Adrenal gland (tissue), 12 donors: ENCODE data around the gene KMT5B. TPM values are rescaled to one million over a fixed set of nuclear protein-coding genes. Genes with fewer than 3 reads are reported as not detected.

Source experiments
- DNase-seq, 7 donors: peaks; one replicate each; pipeline ENCODE4 v3.0.0-alpha.2; 2019 to 2020
- H3K27ac ChIP-seq, 5 donors: fragments of 200-600 bp; sonication (generic) in 4 of 5; 1 replicate in 3 of 5; 2 replicates in 2 of 5; pipeline versions ENCODE4 v1.5.1 to v1.8.0; 2016 to 2020; ENCODE audit warnings: mild to moderate bottlenecking in 1 of 5
- H3K27me3 ChIP-seq: fragments of 200-600 bp; 2 replicates; pipeline ENCODE4 v1.8.0; 2021
- H3K36me3 ChIP-seq, 2 donors: fragments of 200-600 bp; replicated peaks in 1 of 2; 1 replicate in 1 of 2; 2 replicates in 1 of 2; pipeline versions ENCODE4 v1.5.1 to v1.8.0; 2018 to 2022
- H3K4me1 ChIP-seq, 2 donors: fragments of 200-600 bp; replicated peaks in 1 of 2; 1 replicate in 1 of 2; 2 replicates in 1 of 2; pipeline versions ENCODE4 v1.5.1 to v1.8.0; 2018 to 2021
- H3K4me3 ChIP-seq, 4 donors: fragments of 200-600 bp; sonication (generic) in 3 of 4; one replicate each; pipeline ENCODE4 v1.5.1; 2016 to 2018
- H3K9me3 ChIP-seq, 3 donors: fragments of 200-600 bp; sonication (generic) in 1 of 3; replicated peaks in 1 of 3; 1 replicate in 2 of 3; 2 replicates in 1 of 3; pipeline versions ENCODE4 v1.5.1 to v1.8.0; 2016 to 2021
- CTCF ChIP-seq, 6 experiments: fragments of 450-650 bp in 4 of 6; fragments of 200-600 bp in 2 of 6; sonication (generic) in 1 of 6; IDR thresholded peaks; 1 replicate in 5 of 6; 2 replicates in 1 of 6; pipeline versions ENCODE4 v1.5.1 to v1.8.0; 2016 to 2021; ENCODE audit warnings: antibody characterized with exemption in 6 of 6, mild to moderate bottlenecking in 2 of 6, moderate library complexity in 1 of 6
- POLR2A ChIP-seq, 2 donors: fragments of 450-650 bp; IDR thresholded peaks; one replicate each; pipeline ENCODE4 v1.6.1; 2017; ENCODE audit warnings: antibody characterized with exemption in 2 of 2, mild to moderate bottlenecking in 2 of 2, moderate library complexity in 1 of 2
- WGBS, 4 donors: extraction: QIAGEN DNeasy Blood & Tissue Kit in 2 of 4; methylation state at CpG; one replicate each; pipeline versions ENCODE4 v1.1.5 to v1.1.7; 2013 to 2017; 5-methylcytosine and 5-hydroxymethylcytosine counted together
- intact Hi-C, 2 donors: fragments of 100-400 bp; cut with DNase I; formaldehyde crosslinking; loops; one replicate each; pipeline versions ENCODE4 v1.14.1 to v1.15.0; 2022 to 2023
- polyA plus RNA-seq, 3 donors: library from polyadenylated mRNA; stranded (reverse); fragments of 200-250 nt in 2 of 3; fragments of 350-450 nt in 1 of 3; fragmentation: Illumina TruSeq in 1 of 3; extraction: RNeasy Lipid Tissue Mini Kit (QIAGEN cat#74804) in 1 of 3; gene quantifications; one replicate each; pipeline ENCODE4 v1.2.3, GENCODE V29; 2013 to 2014
- total RNA-seq, 9 donors: library from RNA; depleted of rRNA in 4 of 9; stranded (reverse); fragments of >200 nt in 4 of 9; fragments of 120-200 nt in 1 of 9; fragmentation: NEBNext Ultra II Directional in 1 of 9; extraction: Animal tissue kit (Norgen Biotek cat#: 25700) in 1 of 9; gene quantifications; one replicate each; pipeline versions ENCODE4 v1.1.0 to v1.2.4, GENCODE V29; 2013 to 2023
- donor health status: healthy with polysubstance abuse.
- donor health status: Bipolar disorder and iron deficiency.
- donor health status: DM: yes; HTN: yes; CAD: no.
- donor health status: DM: no; HTN: no; CAD: no.
- donor health status: DM: no; HTN: no; CAD: no.
- donor health status: DM: yes; HTN: yes; CAD: no.

Gene KMT5B
- total and polyA plus RNA-seq, 12 donors = 22.6 to 121 (median 36.9) TPM

- H3K27ac ChIP-seq = peak overlapping the region in 4 of 5 donors; percentile 77 to 94 (median 87)
- TF ChIP-seq CTCF (IDR thresholded peaks at IDR 0.05) (no peak), POLR2A (IDR thresholded peaks at IDR 0.05) (no peak)
- intact Hi-C loops = no loop called here
- no peaks in the 10 kb centered on the region for H3K36me3 ChIP-seq
- H3K4me3 ChIP-seq = peak overlapping the region in 2 of 4 donors; percentile 2 to 53
- peaks cover 24 to 27% of the 10 kb centered on the region in 2 donors for H3K4me1 ChIP-seq
- H3K9me3 ChIP-seq = no peaks in the 10 kb centered on the region
- peak; percentile 70 to 78 (median 75) for DNase-seq
- no peaks in the 10 kb centered on the region for H3K27me3 ChIP-seq
- WGBS, 4 donors = 7 to 89% (median 35%) methylated on average over 2 to 48 of the region's 48 CpGs
Measured at GRCh38 chr11:68127714-68128681, 85.1 kb downstream of the KMT5B start.

DNA sequence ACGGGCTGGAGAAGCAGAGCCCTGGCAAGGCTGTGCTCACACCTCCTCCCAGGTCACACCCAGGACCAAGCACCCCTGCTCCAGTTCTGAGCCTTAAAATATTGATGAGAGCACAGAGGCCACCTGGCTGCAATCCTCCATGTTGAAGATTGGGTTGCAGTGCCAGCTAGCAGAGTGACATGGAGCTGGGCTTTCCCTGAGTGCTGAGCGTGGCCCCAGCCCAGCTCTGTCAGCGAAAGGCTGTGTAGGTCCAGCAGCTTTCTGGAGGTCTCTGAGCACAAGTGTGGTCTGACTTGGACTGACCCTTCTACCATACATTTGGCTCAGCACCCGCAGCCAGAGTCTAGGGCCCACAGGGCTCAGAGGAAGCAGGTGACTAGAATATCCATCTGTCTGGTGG is 87.9 kb downstream of the KMT5B start:
- Histone ChIP-seq H3K4me1 (peaks cover 35 to 36% of the 10 kb centered on the region in 2 donors), H3K27me3 (no peaks in the 10 kb centered on the region), H3K27ac (no peak overlapping the region), H3K36me3 (no peaks in the 10 kb centered on the region), H3K4me3 (no peak overlapping the region), H3K9me3 (no peaks in the 10 kb centered on the region)
- TF ChIP-seq CTCF (IDR thresholded peaks at IDR 0.05) (no peak), POLR2A (IDR thresholded peaks at IDR 0.05) (no peak)
- DNase-seq = peak in 1 of 7 donors; percentile 16
- intact Hi-C loops = no loop called here
- WGBS, 4 donors = 85 to 100% (median 90%) methylated on average over 3 to 4 of the region's 4 CpGs; no CpG with 5 or more reads in 1 of the 4 donors

DNA sequence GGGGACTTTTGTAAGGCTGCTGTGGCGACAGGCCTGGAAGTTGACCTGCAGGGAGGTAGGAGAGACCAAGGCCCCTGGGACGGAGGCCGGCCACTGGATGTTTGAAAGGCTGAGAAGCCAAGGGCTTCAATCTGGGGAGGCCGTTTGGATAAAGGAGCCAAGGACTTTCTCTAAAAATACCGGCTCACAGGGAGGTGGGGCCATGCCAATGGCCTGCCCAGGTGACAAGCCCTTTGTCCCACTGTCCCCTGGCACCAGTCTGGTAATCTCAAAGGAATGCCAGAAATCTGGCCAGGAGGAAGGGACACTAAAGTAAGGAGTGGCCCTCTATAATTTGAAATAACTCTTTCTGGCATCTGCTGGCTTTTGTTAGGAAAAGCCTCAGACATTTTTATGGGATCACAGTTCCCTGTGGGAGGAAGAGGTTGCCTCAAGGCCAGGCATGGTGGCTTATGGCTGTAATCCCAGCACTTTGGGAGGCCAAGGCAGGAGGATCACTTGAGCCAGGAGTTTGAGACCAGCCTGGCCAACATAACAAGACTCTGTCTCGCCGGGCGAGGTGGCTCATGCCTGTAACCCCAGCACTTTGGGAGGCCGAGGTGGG is 90.1 kb downstream of the KMT5B start:
- Histone ChIP-seq H3K9me3 (no peaks in the 10 kb centered on the region), H3K27ac (peak overlapping the region in 3 of 5 donors; percentile 66 to 99 (median 80)), H3K27me3 (no peaks in the 10 kb centered on the region), H3K4me1 (peaks cover 42 to 43% of the 10 kb centered on the region in 2 donors), H3K4me3 (no peak overlapping the region), H3K36me3 (no peaks in the 10 kb centered on the region)
- intact Hi-C loops = loop anchor here in 1 of 2 donors (5.0 kb wide), 1 partner anchor 86 kb away; the partner anchor contains the start of gene TCIRG1
- WGBS, 4 donors = 34 to 75% (median 63%) methylated on average over 5 to 9 of the region's 9 CpGs
- peak in 6 of 7 donors; percentile 42 to 73 (median 62) for DNase-seq
- TF ChIP-seq CTCF (IDR thresholded peaks at IDR 0.05) = no peak
- TF ChIP-seq POLR2A (IDR thresholded peaks at IDR 0.05) = no peak
